GM19099 (cell line): Measurements from ENCODE around the gene GAK.

Source experiments
- POLR2A ChIP-seq: IDR thresholded peaks from 3 replicates; pipeline ENCODE4 v1.6.1; 2011; ENCODE audit warnings: low read depth; ENCODE audit not compliant: insufficient read length; ENCODE audit errors: extremely low read depth

GAK gene

GRCh38 chr4:825063-825970 is 106.8 kb downstream of the GAK start:
- TF ChIP-seq POLR2A: no peak

DNA sequence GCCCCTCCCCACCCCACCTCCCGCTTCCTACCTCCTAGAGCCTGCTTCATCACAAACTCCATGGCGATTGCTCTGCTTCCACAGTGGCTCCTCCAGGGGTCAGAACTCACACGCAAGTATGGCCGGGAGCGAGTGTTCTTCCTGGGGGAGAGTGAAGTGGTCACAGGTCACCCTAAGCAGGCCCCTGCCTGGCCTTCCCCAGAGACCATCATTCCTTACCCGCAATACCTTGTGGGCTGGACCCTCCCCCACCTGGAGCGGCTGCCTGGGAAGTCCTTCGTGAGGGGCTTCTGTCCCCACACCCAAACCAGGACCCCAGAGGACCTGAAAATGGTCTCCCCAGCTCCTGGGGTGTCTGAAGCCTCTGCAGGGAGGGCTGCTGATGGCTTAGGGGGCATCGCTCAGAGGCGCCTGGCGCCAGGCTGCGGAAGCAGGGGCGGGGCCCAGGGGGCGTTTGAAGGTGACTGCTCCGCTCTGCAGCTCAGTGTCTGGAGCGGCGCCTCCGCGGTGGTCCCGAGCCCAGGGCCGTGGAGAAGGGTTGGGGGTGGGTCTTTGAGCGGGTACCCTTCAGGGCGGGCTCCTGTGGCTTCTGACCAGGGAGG is 107.6 kb downstream of the GAK start:
- no peak for TF ChIP-seq POLR2A

DNA sequence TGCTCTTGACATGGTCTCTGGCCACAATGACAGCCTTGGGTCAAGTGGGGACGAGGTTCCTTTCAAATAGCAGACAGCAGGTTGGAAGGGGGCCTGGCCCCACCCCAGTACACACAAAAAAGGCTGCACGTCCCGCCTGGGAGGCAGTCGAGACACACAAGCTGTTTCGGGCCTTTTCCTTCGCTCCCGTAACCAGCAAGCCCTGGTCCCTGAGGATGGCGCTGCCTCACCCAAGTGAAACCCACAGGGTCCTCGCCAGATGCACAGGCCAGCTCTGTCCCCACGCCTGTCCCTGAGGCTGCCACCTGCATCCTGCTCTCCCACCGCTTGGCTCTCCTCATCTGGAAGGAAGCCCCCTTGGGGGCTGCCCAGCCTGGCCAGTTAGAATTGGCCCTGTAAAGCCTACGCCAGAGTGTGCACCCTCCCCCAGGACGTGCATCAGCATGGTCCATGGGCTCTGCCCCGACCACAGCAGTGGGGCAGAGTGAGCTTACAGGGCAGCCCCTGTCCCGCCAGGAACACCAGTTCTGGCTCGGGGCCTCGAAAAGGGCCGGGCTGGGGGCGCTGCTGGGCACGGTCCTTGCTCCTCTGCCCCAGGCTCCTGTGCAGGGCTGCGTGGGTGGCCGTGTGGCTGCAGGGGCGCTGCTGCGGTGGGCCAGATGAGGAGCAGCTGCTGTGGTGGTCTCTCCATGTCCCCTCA is 108.2 kb downstream of the GAK start:
- TF ChIP-seq POLR2A: no peak

GRCh38 chr4:823176-823760 is 108.8 kb downstream of the GAK start:
- TF ChIP-seq POLR2A: no peak

DNA sequence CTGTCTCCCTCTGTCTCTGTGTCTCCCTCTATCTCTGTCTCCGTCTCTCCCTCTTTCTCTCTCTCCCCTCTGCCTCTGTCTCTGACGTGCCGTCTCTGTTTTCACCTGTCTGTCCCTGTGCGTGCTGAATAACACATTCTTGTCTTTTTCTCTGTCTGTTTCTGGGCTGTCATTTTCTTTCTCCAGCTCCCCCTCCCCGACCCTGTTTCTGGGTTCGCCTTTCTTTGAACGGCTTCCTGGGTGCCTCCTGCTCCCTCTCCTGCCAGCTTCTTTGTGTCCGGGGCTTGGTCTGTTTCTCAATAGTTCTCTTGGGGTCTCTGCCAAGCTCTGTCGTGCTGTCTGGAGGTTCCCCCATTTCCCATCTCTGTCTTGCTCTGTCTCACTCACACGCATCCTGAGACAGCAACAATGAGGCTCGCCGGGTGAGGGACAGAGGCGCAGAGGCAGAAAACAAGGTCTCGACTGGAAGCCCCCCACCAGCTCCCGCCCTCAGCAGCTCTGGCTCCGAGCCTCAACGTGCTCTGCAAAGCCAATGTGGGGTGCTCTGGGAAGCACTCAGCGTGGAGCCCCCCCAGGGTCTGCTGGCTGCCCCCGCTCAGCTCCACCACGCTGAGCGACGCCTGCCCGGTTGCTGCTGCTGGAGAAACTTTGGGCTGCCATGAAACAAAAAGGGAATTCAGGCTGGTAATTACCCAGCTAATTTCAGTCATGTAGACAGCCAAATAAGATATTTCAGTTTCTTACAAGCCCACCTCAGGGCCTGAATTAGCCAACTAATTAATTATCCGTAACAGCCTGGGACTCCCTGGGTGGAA is 109.5 kb downstream of the GAK start:
- TF ChIP-seq POLR2A: no peak

DNA sequence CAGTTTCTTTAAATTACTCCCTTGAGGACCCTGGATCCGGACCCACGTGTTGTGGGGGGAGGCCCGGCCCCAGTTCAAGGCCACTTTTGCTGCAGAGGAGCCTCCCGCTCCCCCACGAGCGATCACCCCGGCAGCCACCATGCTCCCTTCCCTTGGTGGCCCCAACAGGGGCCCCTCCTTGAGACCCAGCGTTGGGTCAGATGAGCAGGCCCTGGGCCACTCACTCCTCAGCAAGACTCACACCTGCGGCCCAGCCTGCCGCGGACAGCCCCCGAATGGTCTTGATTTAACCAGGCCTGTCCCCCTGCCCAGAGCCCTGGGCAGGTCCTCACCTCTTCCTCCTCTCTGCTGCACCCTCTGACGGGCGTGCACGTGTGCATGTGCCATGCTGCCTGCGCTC is 110.5 kb downstream of the GAK start:
- no peak for TF ChIP-seq POLR2A

- TF ChIP-seq POLR2A: no peak
Observed at GRCh38 chr4:821181-821591, 110.9 kb downstream of the GAK start.

- TF ChIP-seq POLR2A: no peak
Observed at GRCh38 chr4:820230-821172, 111.6 kb downstream of the GAK start.

GRCh38 chr4:819401-820229 is 112.5 kb downstream of the GAK start:
- no peak for TF ChIP-seq POLR2A

GRCh38 chr4:818106-818921 is 113.8 kb downstream of the GAK start:
- TF ChIP-seq POLR2A: no peak

GRCh38 chr4:815464-816146 is 116.5 kb downstream of the GAK start:
- no peak for TF ChIP-seq POLR2A

GRCh38 chr4:814312-814850 is 117.7 kb downstream of the GAK start:
- no peak for TF ChIP-seq POLR2A
